SK-N-SH (cell line): ENCODE measurements around the gene C6orf163. TPM values are rescaled to one million over a fixed set of nuclear protein-coding genes. Genes with fewer than 3 reads are reported as not detected.

Experiments
- CTCF ChIA-PET: fragments of 300-600, 350-600 bp; formaldehyde crosslinking; extraction: SDS; loops from one replicate; lab custom pipeline; 2021; lab: Yijun Ruan, JAX
- POLR2A ChIA-PET: fragments of 350-600 bp; sonication (Branson Sonifier 250); formaldehyde crosslinking; extraction: SDS; loops from one replicate; lab custom pipeline; 2020; ENCODE audit warnings: antibody characterized with exemption, inconsistent platforms; lab: Yijun Ruan, JAX
- DNase-seq: peaks from one replicate; pipeline ENCODE4 v3.0.0; 2012
- H2AFZ ChIP-seq: fragments of 200-600 bp; sonication (generic); 2 replicates; pipeline ENCODE4 v1.8.1; 2016; ENCODE audit warnings: antibody characterized with exemption, mild to moderate bottlenecking, low read depth
- H3F3A ChIP-seq: fragments of 200-600 bp; sonication (generic); replicated peaks from 2 replicates; pipeline ENCODE3; 2016; ENCODE audit warnings: antibody characterized with exemption, mild to moderate bottlenecking; ENCODE audit not compliant: insufficient read depth
- H3K27ac ChIP-seq, 2 experiments: fragments of 200-500 bp in 1 of 2; fragments of 200-600 bp in 1 of 2; sonication (Bioruptor generic) in 1 of 2; sonication (generic), shearing (Covaris generic) in 1 of 2; 2 replicates each; pipeline versions ENCODE4 v1.5.1 to v1.6.1; 2014 to 2016; ENCODE audit warnings: low read depth in 2 of 2, inconsistent platforms in 1 of 2, low read length in 1 of 2, mild to moderate bottlenecking in 1 of 2, mixed read lengths in 1 of 2
- H3K27me3 ChIP-seq: fragments of 200-600 bp; sonication (generic), shearing (Covaris generic); 2 replicates; pipeline ENCODE4 v1.6.1; 2016; ENCODE audit warnings: mixed run types; ENCODE audit not compliant: insufficient read depth
- H3K36me3 ChIP-seq, 2 experiments: fragments of 200-500 bp in 1 of 2; fragments of 200-600 bp in 1 of 2; sonication (Bioruptor generic) in 1 of 2; sonication (generic) in 1 of 2; replicated peaks in 1 of 2; 2 replicates each; pipeline versions ENCODE3 to v1.5.1; 2014 to 2016; ENCODE audit warnings: low read length in 1 of 2, mild to moderate bottlenecking in 1 of 2; ENCODE audit not compliant: insufficient read depth in 2 of 2, control insufficient read depth in 1 of 2
- H3K4me1 ChIP-seq, 2 experiments: fragments of 200-500 bp in 1 of 2; fragments of 200-600 bp in 1 of 2; sonication (Bioruptor generic) in 1 of 2; sonication (generic), shearing (Covaris generic) in 1 of 2; 2 replicates each; pipeline versions ENCODE4 v1.5.1 to v1.6.1; 2014 to 2016; ENCODE audit warnings: low read depth in 1 of 2, low read length in 1 of 2, mixed run types in 1 of 2; ENCODE audit not compliant: insufficient read depth in 2 of 2, control insufficient read depth in 1 of 2
- H3K4me2 ChIP-seq: fragments of 200-600 bp; sonication (generic), shearing (Covaris generic); 2 replicates; pipeline ENCODE4 v1.6.1; 2017; ENCODE audit warnings: mixed run types
- H3K4me3 ChIP-seq, 2 experiments: fragments of 200-500 bp in 1 of 2; fragments of 200-600 bp in 1 of 2; sonication (Bioruptor generic) in 1 of 2; sonication (generic), shearing (Covaris generic) in 1 of 2; 2 replicates each; pipeline versions ENCODE4 v1.5.1 to v1.8.1; 2014 to 2016; ENCODE audit warnings: low read depth in 2 of 2, inconsistent platforms in 1 of 2, low read length in 1 of 2, mild to moderate bottlenecking in 1 of 2, mixed read lengths in 1 of 2, moderate library complexity in 1 of 2
- H3K79me2 ChIP-seq: fragments of 200-600 bp; sonication (generic); 2 replicates; pipeline ENCODE4 v1.8.1; 2017; ENCODE audit warnings: mild to moderate bottlenecking; ENCODE audit not compliant: insufficient read depth
- H3K9ac ChIP-seq: fragments of 200-600 bp; sonication (generic); 2 replicates; pipeline ENCODE4 v1.6.1; 2017; ENCODE audit warnings: mixed run types
- H3K9me2 ChIP-seq: fragments of 200-600 bp; sonication (generic); 2 replicates; pipeline ENCODE4 v1.6.1; 2017; ENCODE audit warnings: mixed run types
- H3K9me3 ChIP-seq: fragments of 200-600 bp; sonication (generic); 2 replicates; pipeline ENCODE4 v1.6.1; 2017; ENCODE audit warnings: mixed run types, mild to moderate bottlenecking, moderate library complexity
- H4K20me1 ChIP-seq: fragments of 200-600 bp; sonication (generic); 2 replicates; pipeline ENCODE4 v1.6.1; 2017; ENCODE audit warnings: mild to moderate bottlenecking, mixed run types; ENCODE audit not compliant: insufficient read depth
- FOXJ3 ChIP-seq: sonication (generic); formaldehyde crosslinking; IDR thresholded peaks from 2 replicates; pipeline ENCODE4 v1.5.1; 2020; ENCODE audit warnings: mild to moderate bottlenecking, missing genetic modification reagents
- GABPA ChIP-seq: IDR thresholded peaks from 2 replicates; pipeline ENCODE4 v1.4.0; 2012; ENCODE audit warnings: low read depth, mild to moderate bottlenecking
- MAX ChIP-seq: IDR thresholded peaks from 2 replicates; pipeline ENCODE4 v1.4.0; 2012; ENCODE audit warnings: low read depth
- MEF2A ChIP-seq: IDR thresholded peaks from 2 replicates; pipeline ENCODE4 v1.4.0; 2012; ENCODE audit warnings: low read depth, borderline replicate concordance
- MXI1 ChIP-seq: IDR thresholded peaks from 2 replicates; pipeline ENCODE4 v1.6.1; 2012; ENCODE audit warnings: mild to moderate bottlenecking, low read depth, low read length, improper control_type of control experiment
- NFIC ChIP-seq: IDR thresholded peaks from 2 replicates; pipeline ENCODE4 v1.4.0; 2012; ENCODE audit warnings: borderline replicate concordance
- PBX3 ChIP-seq: IDR thresholded peaks from 2 replicates; pipeline ENCODE4; 2012
- POLR2AphosphoS5 ChIP-seq: IDR thresholded peaks from 2 replicates; pipeline ENCODE4 v1.6.1; 2012; ENCODE audit warnings: low read depth, low read length
- RXRA ChIP-seq: IDR thresholded peaks from 2 replicates; pipeline ENCODE4 v1.4.0; 2012; ENCODE audit warnings: low read depth, mild to moderate bottlenecking, borderline replicate concordance
- SIN3A ChIP-seq: IDR thresholded peaks from 2 replicates; pipeline ENCODE4 v1.6.1; 2012; ENCODE audit warnings: low read depth, mild to moderate bottlenecking, low read length, moderate library complexity, borderline replicate concordance
- SMC3 ChIP-seq: IDR thresholded peaks from 2 replicates; pipeline ENCODE4 v1.6.1; 2012; ENCODE audit warnings: low read depth, low read length, improper control_type of control experiment
- TAF1 ChIP-seq: IDR thresholded peaks from 2 replicates; pipeline ENCODE4 v1.6.1; 2012; ENCODE audit warnings: low read depth, mild to moderate bottlenecking, low read length, moderate library complexity, borderline replicate concordance
- TEAD4 ChIP-seq: IDR thresholded peaks from 2 replicates; pipeline ENCODE4 v1.4.0; 2012; ENCODE audit warnings: mild to moderate bottlenecking, borderline replicate concordance; ENCODE audit not compliant: insufficient read depth
- ZBTB33 ChIP-seq: IDR thresholded peaks from 2 replicates; pipeline ENCODE4 v1.4.0; 2012; ENCODE audit warnings: low read depth, borderline replicate concordance
- WGBS: methylation state at CpG from one replicate; pipeline ENCODE4 v1.1.6; 2017; ENCODE audit warnings: low lambda C conversion rate; 5-methylcytosine and 5-hydroxymethylcytosine counted together
- polyA plus RNA-seq, 3 experiments: library from polyadenylated mRNA; depleted of rRNA; stranded (reverse); fragments of >200 nt; gene quantifications; 2 replicates each; pipeline ENCODE4 v1.2.3, GENCODE V29; 2012
- TF ChIP-seq, protein P1 (sequence below): fragments of 200-600 bp; sonication (generic); IDR thresholded peaks from 2 replicates; pipeline ENCODE4 v1.6.1; 2017; ENCODE audit warnings: antibody characterized with exemption, mild to moderate bottlenecking, moderate library complexity
- TF ChIP-seq, protein P2 (sequence below): fragments of 150-350 bp; IDR thresholded peaks from 2 replicates; pipeline ENCODE4 v1.6.1; 2016; ENCODE audit warnings: mild to moderate bottlenecking, low read depth, low read length
- TF ChIP-seq, protein P3 (sequence below): fragments of 150-350 bp; IDR thresholded peaks from 2 replicates; pipeline ENCODE4 v1.6.1; 2017; ENCODE audit warnings: antibody characterized with exemption, low read length, low read depth, borderline replicate concordance

C6orf163 gene
- polyA plus RNA-seq, 1 of the 3 experiments (the other 2 are of a cell fraction), result 0.49 TPM

GRCh38 chr6:87364602-87365252 is 20.1 kb downstream of the C6orf163 start:
- Histone ChIP-seq H3K9me2 (no peaks in the 10 kb centered on the region), H3K36me3 (no peaks in the 10 kb centered on the region), H3K4me3 (no peak overlapping the region), H3K4me2 (no peak overlapping the region), H3K4me1 (no peaks in the 10 kb centered on the region; a peak in 2 of 4 replicates), H3K79me2 (no peaks in the 10 kb centered on the region), H3K9ac (no peak overlapping the region), H4K20me1 (no peaks in the 10 kb centered on the region), H3K27ac (peak overlapping the region in 1 of 2 experiments; percentile 68; a peak in 2 of 4 replicates), H3K9me3 (no peaks in the 10 kb centered on the region), H3K27me3 (no peaks in the 10 kb centered on the region), H2AFZ (no peak overlapping the region), H3F3A (no peaks in the 10 kb centered on the region)
- ChIA-PET POLR2A (interaction anchor here (0.7 kb wide), 1 partner anchor 1531 kb away, joined by 3 read pairs; no protein-coding TSS in a partner anchor), CTCF (interaction anchor here (0.7 to 2.2 kb wide), 3 partner anchors 8 to 109 kb away, joined by 3 to 7 read pairs (median 3); no protein-coding TSS in a partner anchor)
- TF ChIP-seq TEAD4, result no peak
- no peak for TF ChIP-seq MEF2A
- WGBS, result 37% methylated on average over 5 of the region's 5 CpGs
- DNase-seq, result peak; percentile 43

DNA sequence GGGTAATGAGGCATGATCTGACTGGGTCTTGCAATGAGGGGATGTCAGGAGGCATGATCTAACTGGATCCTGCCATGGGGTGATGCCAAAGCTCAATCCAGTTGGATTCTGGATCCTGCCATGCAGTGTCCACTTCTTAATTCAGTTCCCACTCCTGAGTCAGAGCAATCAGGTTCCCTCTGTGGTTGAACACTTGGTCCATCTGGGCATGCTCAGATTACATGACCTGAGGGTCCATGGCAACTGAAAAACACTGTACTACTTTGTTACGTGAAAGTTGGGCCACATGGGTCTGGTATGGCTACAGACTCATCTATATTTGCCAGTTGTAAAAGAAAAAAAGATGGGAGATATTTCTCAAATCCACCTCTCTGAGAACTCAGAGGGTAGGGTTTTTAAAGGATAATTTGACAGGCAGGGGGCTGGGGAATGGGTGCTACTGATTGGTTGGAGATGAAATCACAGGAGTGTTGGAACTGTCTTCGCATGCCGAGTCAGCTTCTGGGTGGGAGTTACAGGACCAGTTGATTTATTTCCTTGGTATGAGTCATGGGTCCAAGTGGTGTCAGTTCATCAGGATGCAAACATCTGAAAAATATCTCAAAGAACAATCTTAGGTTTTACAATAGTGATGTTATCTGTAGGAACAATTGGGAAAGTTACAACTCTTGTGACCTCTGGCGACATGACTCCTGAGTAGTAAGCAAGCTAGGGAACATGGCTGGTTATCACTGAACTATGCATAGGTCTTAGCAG is 21.6 kb downstream of the C6orf163 start:
- no peaks in the 10 kb centered on the region for H4K20me1 ChIP-seq
- H3K4me3 ChIP-seq, result no peak overlapping the region
- H3K36me3 ChIP-seq, result no peaks in the 10 kb centered on the region
- H3K9me3 ChIP-seq, result no peaks in the 10 kb centered on the region
- no peaks in the 10 kb centered on the region; a peak in 2 of 4 replicates for H3K4me1 ChIP-seq
- ChIA-PET CTCF (interaction anchor here (2.2 kb wide), 1 partner anchor 17 kb away, joined by 7 read pairs; no protein-coding TSS in a partner anchor), POLR2A (no interaction called here)
- no peaks in the 10 kb centered on the region for H3K79me2 ChIP-seq
- H3K27me3 ChIP-seq, result no peaks in the 10 kb centered on the region
- no peaks in the 10 kb centered on the region for H3K9me2 ChIP-seq
- WGBS, result 82% methylated on average over 4 of the region's 4 CpGs
- H3K27ac ChIP-seq, result no peak overlapping the region
- H3F3A ChIP-seq, result no peaks in the 10 kb centered on the region
- H3K9ac ChIP-seq, result no peak overlapping the region
- H2AFZ ChIP-seq, result no peak overlapping the region
- no peak overlapping the region for H3K4me2 ChIP-seq
- no peak for DNase-seq
- no peak for TF ChIP-seq NFIC
- TF ChIP-seq SIN3A, result no peak
- TF ChIP-seq, protein P1, sequence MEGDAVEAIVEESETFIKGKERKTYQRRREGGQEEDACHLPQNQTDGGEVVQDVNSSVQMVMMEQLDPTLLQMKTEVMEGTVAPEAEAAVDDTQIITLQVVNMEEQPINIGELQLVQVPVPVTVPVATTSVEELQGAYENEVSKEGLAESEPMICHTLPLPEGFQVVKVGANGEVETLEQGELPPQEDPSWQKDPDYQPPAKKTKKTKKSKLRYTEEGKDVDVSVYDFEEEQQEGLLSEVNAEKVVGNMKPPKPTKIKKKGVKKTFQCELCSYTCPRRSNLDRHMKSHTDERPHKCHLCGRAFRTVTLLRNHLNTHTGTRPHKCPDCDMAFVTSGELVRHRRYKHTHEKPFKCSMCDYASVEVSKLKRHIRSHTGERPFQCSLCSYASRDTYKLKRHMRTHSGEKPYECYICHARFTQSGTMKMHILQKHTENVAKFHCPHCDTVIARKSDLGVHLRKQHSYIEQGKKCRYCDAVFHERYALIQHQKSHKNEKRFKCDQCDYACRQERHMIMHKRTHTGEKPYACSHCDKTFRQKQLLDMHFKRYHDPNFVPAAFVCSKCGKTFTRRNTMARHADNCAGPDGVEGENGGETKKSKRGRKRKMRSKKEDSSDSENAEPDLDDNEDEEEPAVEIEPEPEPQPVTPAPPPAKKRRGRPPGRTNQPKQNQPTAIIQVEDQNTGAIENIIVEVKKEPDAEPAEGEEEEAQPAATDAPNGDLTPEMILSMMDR, result no peak
- no peak for TF ChIP-seq GABPA
- no peak for TF ChIP-seq POLR2AphosphoS5
- no peak for TF ChIP-seq MEF2A
- no peak for TF ChIP-seq TAF1
- TF ChIP-seq, protein P2, sequence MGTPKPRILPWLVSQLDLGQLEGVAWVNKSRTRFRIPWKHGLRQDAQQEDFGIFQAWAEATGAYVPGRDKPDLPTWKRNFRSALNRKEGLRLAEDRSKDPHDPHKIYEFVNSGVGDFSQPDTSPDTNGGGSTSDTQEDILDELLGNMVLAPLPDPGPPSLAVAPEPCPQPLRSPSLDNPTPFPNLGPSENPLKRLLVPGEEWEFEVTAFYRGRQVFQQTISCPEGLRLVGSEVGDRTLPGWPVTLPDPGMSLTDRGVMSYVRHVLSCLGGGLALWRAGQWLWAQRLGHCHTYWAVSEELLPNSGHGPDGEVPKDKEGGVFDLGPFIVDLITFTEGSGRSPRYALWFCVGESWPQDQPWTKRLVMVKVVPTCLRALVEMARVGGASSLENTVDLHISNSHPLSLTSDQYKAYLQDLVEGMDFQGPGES, result no peak
- TF ChIP-seq, protein P3, sequence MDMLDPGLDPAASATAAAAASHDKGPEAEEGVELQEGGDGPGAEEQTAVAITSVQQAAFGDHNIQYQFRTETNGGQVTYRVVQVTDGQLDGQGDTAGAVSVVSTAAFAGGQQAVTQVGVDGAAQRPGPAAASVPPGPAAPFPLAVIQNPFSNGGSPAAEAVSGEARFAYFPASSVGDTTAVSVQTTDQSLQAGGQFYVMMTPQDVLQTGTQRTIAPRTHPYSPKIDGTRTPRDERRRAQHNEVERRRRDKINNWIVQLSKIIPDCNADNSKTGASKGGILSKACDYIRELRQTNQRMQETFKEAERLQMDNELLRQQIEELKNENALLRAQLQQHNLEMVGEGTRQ, result no peak
- no peak for TF ChIP-seq TEAD4
- no peak for TF ChIP-seq FOXJ3 (CRISPR knock-in tag)
- TF ChIP-seq RXRA, result no peak
- TF ChIP-seq MAX, result no peak
- no peak for TF ChIP-seq ZBTB33
- no peak for TF ChIP-seq SMC3
- TF ChIP-seq PBX3, result no peak
- TF ChIP-seq MXI1, result no peak
